Measurements from ENCODE around the gene MATN1.
"Not testable (repeated sequence)": the region's sequence is repeated elsewhere in the genome, so short reads cannot be mapped to it uniquely, and the experiment has no call there.

The MATN1 gene

DNA sequence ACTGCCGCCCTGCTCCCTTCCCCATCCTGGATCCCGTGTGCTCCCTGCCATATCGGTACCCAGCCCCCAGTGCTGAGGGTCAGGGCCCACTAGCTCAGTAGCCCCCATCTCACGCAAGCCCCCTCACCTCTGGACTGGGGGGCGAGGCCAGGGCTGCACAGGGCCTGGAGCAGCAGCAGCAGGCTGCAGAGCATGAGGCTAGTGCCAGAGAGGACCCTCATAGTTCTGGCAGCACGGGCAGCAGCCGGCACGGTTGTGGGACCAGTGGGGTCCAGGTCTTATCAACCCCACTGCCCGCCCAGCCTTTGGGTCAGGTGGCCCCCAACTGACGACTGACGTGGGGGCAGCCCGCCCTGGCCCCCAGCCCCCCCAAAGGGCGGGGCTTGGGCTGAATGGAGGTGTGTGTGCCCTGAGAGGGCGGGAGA lies at the start of gene MATN1:
Gene MATN1 (minus strand): TSS at position 255 of the 425 bp plus-strand sequence. CDS start 34 bp downstream, at position 221.
- DNase-seq (ENCODE audit: low read depth in 3 of 3), result no peak

- DNase-seq (ENCODE audit: low read depth in 3 of 3), result no peak
Measured at GRCh38 chr1:30771005-30771404, 47.6 kb upstream of the MATN1 start.

DNA sequence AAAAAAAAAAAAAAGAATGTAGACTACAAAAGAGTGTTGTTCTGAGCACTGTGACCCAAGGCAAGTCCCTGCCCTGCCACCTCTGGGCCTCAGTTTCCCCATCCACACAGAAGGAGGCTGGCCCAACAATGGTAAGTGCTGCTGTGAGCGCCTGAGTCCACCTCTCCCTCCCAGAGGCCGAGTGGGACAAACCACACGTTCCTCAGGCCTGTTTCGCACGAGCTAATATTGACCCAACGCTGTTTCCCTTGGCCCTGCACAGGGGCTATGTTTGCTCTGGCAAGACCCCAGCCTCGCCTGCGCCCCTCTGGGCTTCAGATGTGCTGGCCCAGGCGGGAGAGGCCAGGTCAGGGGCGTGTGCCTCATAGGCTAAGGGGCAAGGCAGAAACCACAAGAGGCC lies 46.8 kb upstream of the MATN1 start:
- DNase-seq (ENCODE audit: low read depth in 3 of 3), result no peak

DNA sequence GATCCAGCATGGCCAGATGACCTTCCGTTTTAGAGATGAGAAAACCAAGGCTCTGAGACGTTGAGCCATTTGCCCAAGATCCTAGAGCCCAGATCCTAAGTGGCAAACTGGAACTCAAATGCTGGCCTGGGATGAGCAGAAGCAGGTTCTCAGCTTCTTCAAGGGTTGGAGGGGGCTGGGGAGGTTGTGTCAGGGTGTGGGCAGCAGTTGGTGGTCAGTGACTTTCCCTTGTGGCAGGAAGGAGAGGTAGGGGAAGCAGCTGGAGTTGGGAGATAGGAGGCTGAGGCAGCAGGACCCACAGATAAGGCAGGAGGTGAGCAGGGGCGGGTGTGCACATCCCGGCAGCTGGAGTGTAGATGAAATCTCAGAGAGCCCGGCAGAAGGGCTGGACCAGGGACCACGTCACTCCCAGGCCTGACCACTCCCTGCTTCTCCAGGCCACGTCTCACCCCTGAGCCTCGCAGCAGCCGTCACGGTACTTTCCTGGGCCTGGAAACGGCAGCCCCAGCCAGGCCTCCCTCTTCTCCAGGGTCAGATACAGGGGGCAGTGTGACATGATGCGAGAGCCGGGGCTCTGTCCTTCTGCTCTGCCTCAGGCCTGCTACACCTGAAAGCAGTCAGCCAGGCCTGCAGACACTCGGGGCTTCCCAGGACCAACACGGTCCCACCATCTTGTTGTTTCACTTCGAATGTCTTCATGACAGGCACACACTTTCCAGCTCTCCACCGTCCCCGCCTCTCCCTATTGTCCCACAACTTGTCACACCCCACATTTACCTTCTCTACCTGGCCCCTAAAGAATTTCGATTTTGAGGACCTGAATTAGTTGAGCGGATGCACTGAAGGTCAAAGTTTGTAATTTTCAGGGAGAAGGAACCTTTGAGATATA lies 45.7 kb upstream of the MATN1 start:
- no peak for DNase-seq (ENCODE audit: low read depth in 3 of 3)

DNA sequence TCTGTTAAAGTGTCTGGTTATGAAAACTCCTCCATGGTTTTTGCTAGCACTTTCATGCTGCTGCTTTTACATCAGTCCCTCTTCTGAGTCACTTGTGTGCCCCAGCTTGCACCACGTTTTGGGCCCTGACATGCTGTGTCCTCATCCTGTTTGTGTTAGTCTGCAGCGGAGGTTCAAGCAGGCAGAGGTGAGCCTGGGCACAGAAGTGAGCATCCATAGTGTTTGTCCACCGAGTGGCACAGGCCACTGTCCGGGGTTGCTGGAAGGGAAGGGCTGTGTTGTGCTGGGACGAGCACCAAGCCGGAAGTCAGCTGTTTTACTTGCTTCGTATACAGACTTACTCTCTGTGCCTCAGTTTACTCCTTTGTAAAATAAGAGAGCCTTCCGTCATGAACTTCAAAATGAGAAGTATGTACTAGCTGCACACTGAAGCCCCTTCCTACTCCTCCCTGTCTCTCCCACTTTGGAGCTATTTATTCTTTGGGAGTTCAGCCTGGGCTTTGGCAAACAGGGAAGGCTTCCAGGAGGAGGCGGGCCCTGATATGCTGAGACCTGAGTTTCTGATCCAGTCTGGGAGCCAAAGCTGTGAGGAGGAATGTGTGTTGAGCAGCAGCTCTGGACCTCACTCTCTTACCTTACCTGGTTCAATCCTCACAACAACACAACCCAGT lies 44.9 kb upstream of the MATN1 start:
- DNase-seq (ENCODE audit: low read depth in 3 of 3), result no peak

GRCh38 chr1:30766948-30767347 lies 43.6 kb upstream of the MATN1 start:
- not testable (repeated sequence) for DNase-seq (ENCODE audit: low read depth in 3 of 3)

DNA sequence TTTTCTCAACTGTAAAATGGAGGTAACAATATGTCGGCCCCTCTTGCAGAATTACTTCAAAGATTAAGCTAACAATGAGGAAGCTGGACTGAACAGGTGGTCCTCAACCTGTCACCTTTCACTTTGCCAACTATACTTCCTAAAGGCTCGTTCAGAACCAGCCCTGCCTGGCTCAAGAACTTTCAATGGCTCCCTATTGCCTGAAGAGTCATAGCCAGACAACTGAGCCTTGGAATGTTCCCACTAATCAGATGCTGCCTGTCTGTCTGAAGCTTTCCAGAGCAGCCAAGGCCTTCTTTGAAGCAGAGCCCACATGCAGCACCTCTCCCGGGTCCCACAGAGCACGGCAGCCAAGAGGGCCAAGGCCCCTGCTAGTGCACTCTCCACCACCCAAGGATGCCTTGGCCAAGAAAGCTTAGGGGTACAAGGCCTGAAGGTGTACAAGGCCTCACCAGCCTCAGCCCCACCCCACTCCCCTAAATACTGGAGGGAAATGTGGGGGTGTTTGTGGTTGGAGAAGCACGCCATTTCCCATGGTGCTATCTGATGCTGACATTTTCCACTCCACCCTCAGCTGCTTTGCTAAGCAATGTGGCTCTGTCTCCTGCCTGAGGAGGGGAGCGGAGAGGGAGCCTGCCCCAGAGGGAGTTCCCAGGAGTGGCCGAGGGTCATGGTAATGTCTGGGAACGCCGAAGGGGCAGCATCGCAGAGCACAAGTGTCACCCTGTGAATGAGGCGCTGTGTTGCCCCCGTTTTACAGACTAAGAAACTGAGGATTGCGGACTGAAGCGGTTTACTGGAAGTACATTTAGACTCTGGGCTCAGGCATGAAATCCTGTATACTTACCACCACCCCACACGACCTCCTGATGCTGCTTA lies 42.4 kb upstream of the MATN1 start:
- no peak for DNase-seq (ENCODE audit: low read depth in 3 of 3)

- no peak for DNase-seq (ENCODE audit: low read depth in 3 of 3)
Measured at GRCh38 chr1:30764939-30765555, 41.7 kb upstream of the MATN1 start.

DNA sequence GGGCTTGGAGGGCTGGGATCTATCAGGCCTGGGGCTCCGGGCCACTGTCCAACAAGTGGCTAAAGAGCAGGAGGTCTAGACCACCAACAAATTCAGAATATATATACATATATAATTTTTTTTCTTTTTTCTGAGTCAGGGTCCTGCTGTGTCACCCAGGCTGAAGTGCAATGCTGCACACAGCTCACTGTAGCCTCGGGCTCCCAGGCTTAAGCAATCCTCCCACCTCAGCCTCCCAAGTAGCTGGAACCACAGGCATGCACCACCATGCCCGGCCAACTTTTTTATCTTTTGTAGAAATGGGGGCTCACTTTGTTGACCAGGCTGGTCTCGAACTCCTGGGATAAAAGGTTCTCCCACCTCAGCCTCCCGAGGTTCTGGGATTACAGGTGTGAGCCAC lies 41.0 kb upstream of the MATN1 start:
- no peak for DNase-seq (ENCODE audit: low read depth in 3 of 3)

GRCh38 chr1:30763651-30764248 lies 40.4 kb upstream of the MATN1 start:
- no peak for DNase-seq (ENCODE audit: low read depth in 3 of 3)

DNA sequence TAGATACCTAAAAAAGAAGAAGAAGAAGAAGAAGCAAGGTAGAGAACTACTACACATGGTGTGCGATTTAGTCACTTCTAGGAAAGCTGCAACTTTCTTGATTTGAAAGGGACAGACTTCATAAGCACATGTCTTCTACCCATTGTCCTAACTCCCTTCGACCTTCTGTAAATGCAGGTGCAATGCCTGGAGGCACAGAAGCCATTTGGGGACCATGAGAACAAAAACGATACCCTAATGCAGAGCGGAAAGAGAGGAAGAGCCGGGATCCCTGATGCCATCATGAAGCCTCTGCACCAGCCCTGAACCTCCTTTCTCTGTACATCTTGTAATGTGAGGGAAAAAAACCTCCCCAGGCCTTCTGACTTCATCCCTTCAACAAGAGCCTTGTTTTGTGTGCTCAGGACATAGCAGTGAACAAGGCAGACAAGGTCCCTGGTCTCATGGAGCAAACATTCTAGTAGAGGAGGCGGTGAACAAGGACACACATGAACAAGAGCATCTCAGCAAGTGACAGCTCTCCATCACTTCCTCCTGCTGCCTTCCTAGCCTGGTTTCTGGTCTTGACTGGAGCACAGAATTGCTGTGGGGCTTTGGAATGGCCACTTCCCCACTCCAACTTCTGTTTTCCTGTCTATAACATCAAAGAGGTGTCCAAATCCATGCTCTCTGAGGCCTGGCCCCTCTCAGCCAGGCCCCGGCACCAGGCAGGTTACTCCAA lies 39.7 kb upstream of the MATN1 start:
- no peak for DNase-seq (ENCODE audit: low read depth in 3 of 3)

- no peak for DNase-seq (ENCODE audit: low read depth in 3 of 3)
Measured at GRCh38 chr1:30762152-30762929, 39.0 kb upstream of the MATN1 start.

DNA sequence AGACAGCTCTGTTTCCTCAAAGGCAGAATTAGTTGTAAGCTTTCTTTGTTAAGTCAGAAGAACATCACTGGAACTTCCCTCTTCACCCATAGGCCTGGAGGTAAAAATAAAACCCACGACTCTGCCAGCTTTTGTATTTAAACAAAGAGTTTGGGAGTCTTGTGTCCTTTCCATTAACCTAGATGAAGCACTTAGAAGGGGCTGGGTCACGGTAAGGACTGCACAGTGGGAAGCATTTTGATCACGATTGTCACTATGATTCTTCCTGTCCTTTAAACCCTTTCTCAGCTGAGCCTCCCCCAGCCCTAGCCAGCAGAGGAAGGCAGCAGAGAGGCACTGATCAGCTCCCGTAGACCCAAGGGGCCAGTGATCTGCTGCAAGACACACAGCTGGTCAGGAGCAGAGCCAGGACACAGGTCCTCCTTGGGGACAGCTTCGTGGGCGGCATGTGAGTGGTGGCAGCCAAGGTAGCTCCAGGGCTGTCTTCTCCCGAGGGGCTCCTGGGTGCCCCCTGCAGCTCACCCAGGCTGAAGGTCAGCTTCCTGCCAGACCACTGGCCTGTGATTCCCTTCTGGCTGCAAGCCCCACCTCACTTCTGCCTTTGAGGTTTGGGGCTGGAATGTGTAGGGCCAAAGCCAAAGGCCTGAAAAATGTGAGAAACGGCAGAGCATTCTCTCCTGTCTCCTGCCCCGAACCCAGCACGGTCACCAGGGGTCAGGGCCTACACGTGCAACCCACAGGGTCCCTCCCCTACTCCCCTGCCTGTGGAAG lies 38.2 kb upstream of the MATN1 start:
- no peak for DNase-seq (ENCODE audit: low read depth in 3 of 3)

- DNase-seq (ENCODE audit: low read depth in 3 of 3), result no peak
Measured at GRCh38 chr1:30760596-30761324, 37.4 kb upstream of the MATN1 start.

GRCh38 chr1:30759718-30760281 lies 36.4 kb upstream of the MATN1 start:
- no peak for DNase-seq (ENCODE audit: low read depth in 3 of 3)

GRCh38 chr1:30758785-30759380 lies 35.5 kb upstream of the MATN1 start:
- no peak for DNase-seq (ENCODE audit: low read depth in 3 of 3)

DNA sequence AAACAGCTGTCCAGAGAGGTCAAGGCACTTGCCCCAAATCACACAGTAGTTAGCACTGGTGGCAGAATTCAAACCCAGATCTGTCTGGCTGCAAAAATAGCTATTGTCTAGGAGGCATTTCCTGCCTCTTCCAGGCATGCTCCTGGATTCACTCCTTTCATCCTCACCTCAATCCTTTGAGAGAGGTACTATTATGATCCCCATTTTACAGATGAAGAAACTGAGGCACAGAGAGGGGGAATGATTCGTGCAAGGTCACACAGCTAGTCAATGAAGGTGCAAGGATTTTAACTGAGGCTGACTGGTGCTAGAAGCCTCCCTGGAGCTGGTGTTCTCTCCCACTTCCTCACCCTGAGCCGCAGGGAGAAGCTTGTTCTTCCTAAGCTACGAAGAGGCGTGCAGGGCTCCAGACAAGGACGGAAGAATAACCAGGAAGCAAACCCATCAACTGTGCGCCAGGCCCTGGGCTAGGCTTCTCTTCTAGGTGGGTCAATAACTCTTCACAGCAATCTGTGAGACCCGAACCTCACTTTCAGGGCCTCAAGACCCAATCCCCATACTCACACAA lies 34.8 kb upstream of the MATN1 start:
- DNase-seq (ENCODE audit: low read depth in 3 of 3), result no peak

Data from stimulated activated CD4-positive, alpha-beta T cell treated with anti-CD3 and anti-CD28 coated beads, TNF-alpha, amount 100 ng/mL, for 24 hours (primary cell).